PFSK-1 (cell line): Measurements from ENCODE around the gene JAK2. TPM values are rescaled to one million over a fixed set of nuclear protein-coding genes. Genes with fewer than 3 reads are reported as not detected.

ENCODE experiments used
- FOXP2 ChIP-seq: optimal IDR thresholded peaks from 2 replicates; pipeline ENCODE3; 2011; ENCODE audit warnings: borderline replicate concordance, control low read depth, inconsistent platforms; ENCODE audit not compliant: insufficient read depth; ENCODE audit errors: extremely low read length, extremely low read depth
- POLR2AphosphoS5 ChIP-seq: IDR thresholded peaks from 2 replicates; pipeline ENCODE4 v1.6.1; 2012; ENCODE audit warnings: low read depth, mild to moderate bottlenecking, control low read depth, low read length, moderate library complexity
- SIN3A ChIP-seq: IDR thresholded peaks from 2 replicates; pipeline ENCODE4 v1.6.1; 2012; ENCODE audit warnings: mild to moderate bottlenecking, low read length, moderate library complexity, borderline replicate concordance; ENCODE audit not compliant: insufficient read depth
- TAF1 ChIP-seq: IDR thresholded peaks from 2 replicates; pipeline ENCODE4 v1.6.1; 2012; ENCODE audit warnings: low read length, control low read depth, borderline replicate concordance; ENCODE audit not compliant: insufficient read depth
- polyA plus RNA-seq: library from polyadenylated mRNA; unstranded; fragments of >200 nt; gene quantifications from one replicate; pipeline ENCODE4 v1.2.1, GENCODE V29; 2012; ENCODE audit warnings: low read depth, missing spikeins; ENCODE audit not compliant: insufficient read length
- TF ChIP-seq, protein P1 (sequence below), 2 experiments: IDR thresholded peaks; 2 replicates each; pipeline versions ENCODE4 v1.6.1 to v1.8.0; 2011 to 2012; ENCODE audit warnings: low read depth in 2 of 2, low read length in 2 of 2, control low read depth in 1 of 2, inconsistent platforms in 1 of 2, mild to moderate bottlenecking in 1 of 2, moderate library complexity in 1 of 2; ENCODE audit not compliant: insufficient read depth in 1 of 2

JAK2 gene
- 2.5 TPM for polyA plus RNA-seq

DNA sequence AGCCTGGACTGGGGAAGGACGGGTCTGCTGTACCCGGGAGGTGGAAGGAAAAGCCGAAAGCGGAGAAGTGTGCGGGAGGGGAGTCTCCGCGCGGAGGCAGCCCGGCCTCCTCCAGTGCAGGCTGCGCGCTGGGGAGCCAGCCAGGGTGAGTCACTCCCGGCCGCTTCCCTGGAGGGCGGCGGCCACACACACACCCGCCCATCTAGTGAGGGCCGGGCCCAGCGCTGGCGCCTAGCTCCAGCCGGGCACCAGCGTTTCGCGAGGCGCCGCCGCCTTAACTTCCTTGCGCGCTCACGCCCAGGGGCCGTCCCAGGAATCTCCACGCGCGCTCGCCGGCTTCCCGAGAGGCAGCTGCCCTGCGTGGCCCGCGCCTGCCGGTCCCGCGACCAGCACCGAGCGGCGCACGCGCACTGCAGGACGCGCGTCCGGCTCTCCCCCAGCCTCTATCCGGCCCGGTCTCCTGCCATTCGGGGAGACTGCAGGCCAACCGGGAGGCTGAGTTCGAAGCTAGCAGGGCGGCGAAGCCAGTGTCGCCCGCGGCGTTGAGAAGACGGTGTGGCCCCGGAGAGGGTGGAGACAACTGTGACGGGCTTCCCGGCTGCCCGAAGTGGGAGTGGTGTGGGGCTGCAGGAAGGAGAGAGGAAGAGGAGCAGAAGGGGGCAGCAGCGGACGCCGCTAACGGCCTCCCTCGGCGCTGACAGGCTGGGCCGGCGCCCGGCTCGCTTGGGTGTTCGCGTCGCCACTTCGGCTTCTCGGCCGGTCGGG is at the start of gene JAK2:
Gene JAK2 (plus strand): TSS at position 652 of the 765 bp plus-strand sequence. CDS start 36,716 bp downstream, outside the sequence.
- TF ChIP-seq SIN3A (peak; percentile 37; the same call in 1 of the 2 replicates), POLR2AphosphoS5 (peak; percentile 78), TAF1 (no peak), FOXP2 (peak; percentile 37)
- TF ChIP-seq, protein P1, sequence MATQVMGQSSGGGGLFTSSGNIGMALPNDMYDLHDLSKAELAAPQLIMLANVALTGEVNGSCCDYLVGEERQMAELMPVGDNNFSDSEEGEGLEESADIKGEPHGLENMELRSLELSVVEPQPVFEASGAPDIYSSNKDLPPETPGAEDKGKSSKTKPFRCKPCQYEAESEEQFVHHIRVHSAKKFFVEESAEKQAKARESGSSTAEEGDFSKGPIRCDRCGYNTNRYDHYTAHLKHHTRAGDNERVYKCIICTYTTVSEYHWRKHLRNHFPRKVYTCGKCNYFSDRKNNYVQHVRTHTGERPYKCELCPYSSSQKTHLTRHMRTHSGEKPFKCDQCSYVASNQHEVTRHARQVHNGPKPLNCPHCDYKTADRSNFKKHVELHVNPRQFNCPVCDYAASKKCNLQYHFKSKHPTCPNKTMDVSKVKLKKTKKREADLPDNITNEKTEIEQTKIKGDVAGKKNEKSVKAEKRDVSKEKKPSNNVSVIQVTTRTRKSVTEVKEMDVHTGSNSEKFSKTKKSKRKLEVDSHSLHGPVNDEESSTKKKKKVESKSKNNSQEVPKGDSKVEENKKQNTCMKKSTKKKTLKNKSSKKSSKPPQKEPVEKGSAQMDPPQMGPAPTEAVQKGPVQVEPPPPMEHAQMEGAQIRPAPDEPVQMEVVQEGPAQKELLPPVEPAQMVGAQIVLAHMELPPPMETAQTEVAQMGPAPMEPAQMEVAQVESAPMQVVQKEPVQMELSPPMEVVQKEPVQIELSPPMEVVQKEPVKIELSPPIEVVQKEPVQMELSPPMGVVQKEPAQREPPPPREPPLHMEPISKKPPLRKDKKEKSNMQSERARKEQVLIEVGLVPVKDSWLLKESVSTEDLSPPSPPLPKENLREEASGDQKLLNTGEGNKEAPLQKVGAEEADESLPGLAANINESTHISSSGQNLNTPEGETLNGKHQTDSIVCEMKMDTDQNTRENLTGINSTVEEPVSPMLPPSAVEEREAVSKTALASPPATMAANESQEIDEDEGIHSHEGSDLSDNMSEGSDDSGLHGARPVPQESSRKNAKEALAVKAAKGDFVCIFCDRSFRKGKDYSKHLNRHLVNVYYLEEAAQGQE (IDR thresholded peaks at IDR 0.05; ENCODE audit: insufficient read depth in 1 of 2, low read depth in 2 of 2, low read length in 2 of 2): no peak

DNA sequence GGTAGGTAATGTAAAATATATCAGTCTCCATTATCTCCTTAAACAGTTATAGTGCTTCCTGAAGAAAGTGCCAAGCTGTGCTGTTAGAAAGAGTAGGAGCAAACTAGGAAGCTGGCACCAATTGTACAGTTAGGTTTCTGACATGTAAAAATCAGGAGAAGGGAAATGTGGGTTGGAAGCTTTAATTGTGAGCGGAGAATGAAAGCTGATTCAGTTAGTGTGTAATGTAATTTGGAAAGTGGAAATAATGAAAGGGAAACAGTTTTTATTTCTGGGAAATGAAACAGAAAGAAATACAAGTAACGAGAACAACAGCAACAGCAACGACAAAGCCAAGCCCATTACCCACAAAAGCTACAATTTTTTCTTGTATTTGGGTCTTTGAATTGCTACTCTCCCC is 48.8 kb upstream of the JAK2 start:
- TF ChIP-seq, protein P1 (IDR thresholded peaks at IDR 0.05; ENCODE audit: insufficient read depth in 1 of 2, low read depth in 2 of 2, low read length in 2 of 2): no peak
- no peak for TF ChIP-seq TAF1
- no peak for TF ChIP-seq POLR2AphosphoS5
- TF ChIP-seq FOXP2: no peak
- no peak for TF ChIP-seq SIN3A

DNA sequence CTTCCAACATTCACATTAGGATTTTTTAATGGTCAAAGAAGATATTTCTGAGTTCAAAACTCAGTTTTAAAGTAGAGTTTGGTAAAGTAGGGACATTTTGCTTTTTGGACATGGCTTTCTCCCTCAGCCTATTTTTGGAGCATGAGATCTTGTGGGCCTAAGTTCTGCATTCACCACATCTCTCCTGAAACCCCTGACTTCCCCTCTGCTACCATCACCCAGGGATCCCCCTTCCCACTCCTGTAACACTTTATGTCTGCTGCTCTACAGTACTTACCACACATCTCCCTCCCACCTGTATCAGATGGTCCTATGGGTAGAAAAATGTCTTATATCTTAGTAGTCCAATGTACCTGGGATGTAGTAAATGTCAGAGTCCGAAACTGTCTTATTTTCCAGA is 48.2 kb upstream of the JAK2 start:
- TF ChIP-seq, protein P1 (IDR thresholded peaks at IDR 0.05; ENCODE audit: insufficient read depth in 1 of 2, low read depth in 2 of 2, low read length in 2 of 2): no peak
- TF ChIP-seq SIN3A (no peak), POLR2AphosphoS5 (no peak), TAF1 (no peak), FOXP2 (no peak)

DNA sequence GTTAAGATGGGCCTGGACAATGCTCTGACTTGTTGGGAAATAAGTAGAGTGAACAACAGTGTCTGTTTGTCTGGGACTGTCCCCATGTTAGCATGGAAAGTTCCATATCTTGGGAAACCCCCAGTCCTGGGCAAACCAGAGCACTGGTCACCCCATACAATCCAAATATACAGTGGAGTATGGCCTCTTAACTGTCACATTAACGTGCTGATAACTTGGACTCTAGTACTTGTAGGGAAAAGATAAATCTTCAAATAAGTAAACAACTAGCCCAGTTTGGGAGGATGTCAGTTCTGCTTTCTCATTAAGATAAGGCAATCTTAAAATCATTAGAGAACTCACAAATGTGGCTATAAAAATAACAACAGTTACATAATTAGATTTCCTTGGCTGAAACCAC is 47.6 kb upstream of the JAK2 start:
- TF ChIP-seq SIN3A (no peak), FOXP2 (no peak), TAF1 (no peak), POLR2AphosphoS5 (no peak)
- TF ChIP-seq, protein P1 (IDR thresholded peaks at IDR 0.05; ENCODE audit: insufficient read depth in 1 of 2, low read depth in 2 of 2, low read length in 2 of 2): no peak

GRCh38 chr9:4938496-4938895 is 46.6 kb upstream of the JAK2 start:
- TF ChIP-seq TAF1: no peak
- TF ChIP-seq, protein P1 (IDR thresholded peaks at IDR 0.05; ENCODE audit: insufficient read depth in 1 of 2, low read depth in 2 of 2, low read length in 2 of 2): no peak
- TF ChIP-seq POLR2AphosphoS5: no peak
- no peak for TF ChIP-seq SIN3A
